Hematopoietic multipotent progenitor cell (in vitro differentiated cells): Measurements from ENCODE around the gene PADI3. TPM values are rescaled to one million over a fixed set of nuclear protein-coding genes. Genes with fewer than 3 reads are reported as not detected.
"Not testable (repeated sequence)": the region's sequence is repeated elsewhere in the genome, so short reads cannot be mapped to it uniquely, and the experiment has no call there.

Source experiments
- DNase-seq, 3 donors: peaks; one replicate each; pipeline ENCODE4 v3.0.0-alpha.2; 2011 to 2015; ENCODE audit warnings: low read depth in 2 of 3, low spot score in 2 of 3
- total RNA-seq: library from RNA; depleted of rRNA; stranded (reverse); fragments of >200 nt; gene quantifications from one replicate; pipeline ENCODE4 v1.2.3, GENCODE V29; 2012

Gene PADI3
- total RNA-seq, 1 donor: 6.2 TPM

- DNase-seq: peak in 2 of 3 donors; percentile 84 to 88
Observed at GRCh38 chr1:17239420-17239819, 9.5 kb upstream of the PADI3 start.

DNA sequence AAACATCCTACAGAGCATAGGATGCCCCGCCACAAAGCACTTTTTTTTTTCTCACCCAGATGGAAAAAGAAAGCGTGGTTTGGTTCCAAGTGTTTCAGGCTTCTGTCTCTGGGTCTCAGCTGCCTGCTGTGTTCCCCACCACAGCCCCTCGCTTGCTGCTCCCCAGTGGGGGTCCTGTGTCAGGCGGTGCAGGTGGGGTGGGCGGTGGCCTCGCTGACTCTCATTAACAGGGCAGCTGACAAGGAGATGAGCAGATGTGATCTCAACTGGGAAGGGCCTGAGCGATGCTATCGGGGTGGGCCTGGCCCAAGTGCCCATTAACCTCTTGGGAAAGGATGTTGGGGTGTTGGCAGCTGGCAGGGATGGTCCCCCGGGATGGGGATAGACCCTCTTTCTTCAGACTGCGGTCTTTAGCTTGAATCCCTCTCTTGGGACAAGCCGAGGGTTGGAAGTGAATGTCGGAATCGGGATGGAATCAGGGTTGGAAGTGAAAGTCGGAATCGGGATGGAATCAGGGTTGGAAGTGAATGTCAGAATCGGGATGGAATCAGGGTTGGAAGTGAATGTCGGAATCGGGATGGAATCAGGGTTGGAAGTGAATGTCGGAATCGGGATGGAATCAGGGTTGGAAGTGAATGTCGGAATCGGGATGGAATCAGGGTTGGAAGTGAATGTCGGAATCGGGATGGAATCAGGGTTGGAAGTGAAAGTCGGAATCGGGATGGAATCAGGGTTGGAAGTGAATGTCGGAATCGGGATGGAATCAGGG is 7.7 kb upstream of the PADI3 start:
- DNase-seq: peak in 1 of 3 donors; percentile 22

DNA sequence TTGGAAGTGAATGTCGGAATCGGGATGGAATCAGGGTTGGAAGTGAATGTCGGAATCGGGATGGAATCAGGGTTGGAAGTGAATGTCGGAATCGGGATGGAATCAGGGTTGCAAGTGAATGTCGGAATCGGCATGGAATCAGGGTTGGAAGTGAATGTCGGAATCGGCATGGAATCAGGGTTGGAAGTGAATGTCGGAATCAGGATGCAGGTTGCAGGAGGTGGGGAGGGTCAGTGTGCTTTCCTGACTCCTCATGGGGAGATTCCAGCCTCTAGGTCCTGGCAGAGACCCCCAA is 7.2 kb upstream of the PADI3 start:
- not testable (repeated sequence) for DNase-seq

DNA sequence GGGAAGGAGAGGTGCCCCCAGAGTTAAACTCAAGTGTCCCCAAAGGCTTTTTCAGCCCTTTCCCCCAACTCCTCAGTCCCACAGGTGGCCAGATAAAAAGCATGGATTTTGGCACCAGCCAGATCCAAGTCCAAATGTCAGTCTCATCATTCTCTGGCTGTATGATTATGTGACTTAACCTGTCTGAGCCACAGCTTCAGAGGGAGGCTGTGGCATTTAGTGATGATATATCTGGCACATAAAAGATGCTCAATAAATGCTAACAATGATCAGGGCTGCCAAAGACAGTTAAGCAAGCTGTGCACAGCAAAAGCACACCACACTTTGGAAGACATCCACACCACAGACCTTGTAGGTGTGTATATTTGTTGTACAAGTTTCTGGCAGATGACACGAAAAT is 5.6 kb upstream of the PADI3 start:
- no peak for DNase-seq

DNA sequence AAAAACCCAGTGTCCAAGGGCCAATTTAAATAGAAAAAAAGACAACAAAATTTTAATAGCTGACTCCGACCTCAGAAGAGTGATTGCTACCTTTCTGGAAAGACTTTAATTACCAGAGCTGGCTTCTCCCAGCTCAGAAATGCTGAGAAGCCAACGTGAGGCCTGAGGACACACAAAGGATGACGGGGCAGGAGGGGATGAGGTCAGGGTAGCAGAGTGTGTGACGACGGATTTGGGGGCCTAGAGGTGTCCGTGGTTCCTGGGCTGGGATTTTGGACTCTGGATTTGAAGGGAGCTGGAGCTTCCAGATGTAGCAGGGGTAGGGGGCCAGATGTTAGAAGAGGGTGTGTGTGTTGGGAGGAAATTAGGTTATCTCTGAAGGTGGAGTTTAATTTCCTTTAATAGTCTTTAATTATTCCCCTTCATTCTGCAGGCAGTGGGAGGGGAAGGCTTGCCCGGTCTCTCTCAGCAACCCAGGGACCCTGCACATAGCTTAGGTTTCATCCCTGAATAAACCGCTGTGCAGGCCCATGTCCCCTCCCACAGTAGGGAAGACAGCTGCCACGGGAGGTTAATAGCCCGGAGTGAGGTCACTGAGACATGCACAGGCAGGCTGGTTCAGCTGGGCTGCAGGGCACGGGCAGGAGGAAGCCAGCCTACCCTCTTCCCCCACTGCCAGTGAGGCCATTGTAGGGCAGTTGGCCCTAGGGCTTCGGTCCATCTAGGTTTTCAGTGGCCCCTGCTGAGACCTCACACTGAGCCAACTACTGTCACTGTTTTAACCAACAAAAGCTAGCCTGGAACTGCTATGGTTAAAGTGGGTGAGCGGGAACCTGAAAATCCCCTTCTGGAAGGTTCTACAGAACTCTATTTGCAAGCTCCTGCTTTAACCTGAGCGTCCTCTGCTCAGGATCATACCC is 3.8 kb upstream of the PADI3 start:
- no peak for DNase-seq

- no peak for DNase-seq
Observed at GRCh38 chr1:17245816-17246325, 3.0 kb upstream of the PADI3 start.

DNA sequence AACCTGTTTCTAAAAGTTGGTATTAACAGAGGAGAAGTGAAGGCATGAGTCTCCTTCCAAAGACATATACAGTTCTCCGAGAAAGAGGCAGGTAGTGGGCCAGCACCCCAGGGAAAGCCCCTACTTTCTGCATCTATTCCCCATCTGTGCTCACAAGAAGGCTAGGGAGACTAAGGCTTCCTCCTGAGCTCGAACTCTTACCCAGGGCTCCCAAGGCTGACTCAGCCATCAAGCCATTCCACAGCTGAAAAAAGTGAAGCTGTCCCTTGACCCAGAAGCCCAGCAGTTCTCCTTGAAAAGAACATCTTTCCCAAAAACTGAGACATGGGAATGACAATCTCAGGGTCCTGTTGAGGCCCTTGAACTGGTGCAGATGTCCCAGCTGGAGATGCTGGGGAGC is 1.9 kb upstream of the PADI3 start:
- no peak for DNase-seq

DNA sequence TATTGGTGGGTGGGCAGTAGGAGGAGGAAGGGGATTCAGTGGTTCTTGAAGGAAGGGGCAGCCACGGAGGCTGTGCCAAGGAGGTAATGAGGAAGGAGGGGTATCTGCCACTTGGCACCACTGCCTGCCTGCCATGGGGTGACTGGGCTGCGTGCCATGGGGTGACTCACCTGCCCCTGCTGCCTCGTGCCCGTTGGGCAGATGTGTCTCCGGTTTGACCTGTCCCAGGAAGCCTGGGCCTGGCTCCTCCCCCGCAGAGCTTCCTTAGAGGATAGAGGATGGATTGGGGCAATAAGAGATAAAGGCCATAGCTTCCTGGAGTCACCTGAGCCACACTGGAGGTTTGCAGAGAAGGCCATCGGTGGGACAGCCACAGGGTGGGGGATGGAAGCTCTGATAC is 1.7 kb downstream of the PADI3 start:
- peak in 2 of 3 donors; percentile 97 for DNase-seq

- no peak for DNase-seq
Observed at GRCh38 chr1:17251246-17251645, 2.3 kb downstream of the PADI3 start.

GRCh38 chr1:17251701-17252376 is 2.9 kb downstream of the PADI3 start:
- no peak for DNase-seq

DNA sequence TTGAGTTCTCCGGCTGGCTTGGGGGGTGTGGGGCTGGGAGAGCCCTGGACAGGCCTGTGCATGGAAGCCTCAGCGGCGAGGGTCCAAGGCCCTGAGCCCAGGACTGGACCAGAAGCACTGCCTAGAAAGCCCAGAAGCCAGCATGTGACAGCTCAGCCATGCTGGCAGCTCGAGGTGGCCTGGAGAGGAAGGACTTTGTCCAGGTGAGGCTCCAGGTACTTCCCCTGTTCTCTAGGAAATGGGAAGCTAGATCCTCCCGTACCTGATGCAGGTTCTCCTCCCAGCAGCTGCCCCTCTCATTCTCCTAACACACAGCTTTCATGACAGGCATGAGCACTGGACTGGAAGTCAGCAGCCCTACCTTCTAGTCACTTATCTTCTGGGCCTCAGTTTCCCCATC is 6.4 kb downstream of the PADI3 start:
- DNase-seq: no peak

DNA sequence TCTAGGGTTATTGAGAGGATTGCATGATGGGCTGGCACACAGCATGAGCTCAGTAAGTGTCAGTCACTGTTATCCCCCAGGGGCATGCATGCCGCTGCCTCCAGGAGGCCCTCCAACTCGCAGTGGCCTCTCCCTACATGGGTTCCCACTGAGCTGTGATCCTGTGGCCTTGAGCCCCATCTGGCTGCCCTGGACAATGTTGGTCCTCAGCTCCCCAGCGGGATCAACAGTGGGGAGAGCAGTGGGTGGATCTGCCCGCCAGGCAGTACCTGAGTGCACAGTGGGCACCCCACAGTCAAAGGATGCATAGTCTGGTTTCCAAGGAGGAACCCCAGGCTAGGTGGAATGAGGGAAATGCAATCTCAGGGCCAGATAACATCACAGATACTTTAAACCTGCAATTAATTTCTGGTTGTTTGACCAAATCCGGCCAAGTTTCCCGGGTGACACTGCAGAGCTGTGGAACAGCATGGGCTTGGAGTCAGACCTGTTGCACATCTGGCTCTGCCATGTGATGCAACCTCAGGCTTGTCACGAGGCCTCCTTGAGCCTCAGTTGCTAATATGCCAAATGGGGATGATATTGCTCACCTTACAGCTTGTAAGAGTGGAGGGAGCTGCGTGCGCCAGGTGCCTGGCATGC is 9.3 kb downstream of the PADI3 start:
- DNase-seq: no peak

DNA sequence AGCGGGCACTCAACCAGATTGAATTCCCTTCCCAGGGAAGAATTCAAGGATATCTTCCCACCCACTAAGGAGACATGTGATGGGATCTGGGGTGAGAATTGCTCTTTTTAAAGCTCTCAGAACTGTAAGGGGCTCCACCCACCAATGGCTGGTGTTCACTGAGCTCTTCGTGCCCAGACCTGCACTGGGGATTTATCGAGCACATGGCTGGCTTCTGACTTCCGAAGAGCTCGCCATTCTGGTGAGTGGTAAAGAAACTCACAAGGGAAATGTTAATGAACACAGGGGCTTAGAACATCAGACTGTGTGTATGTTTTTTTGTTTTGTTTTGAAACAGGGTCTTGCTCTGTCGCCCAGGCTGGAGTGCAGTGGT is 9.8 kb downstream of the PADI3 start:
- DNase-seq: no peak

GRCh38 chr1:17259233-17259873 is 10.5 kb downstream of the PADI3 start:
- DNase-seq: no peak

- no peak for DNase-seq
Observed at GRCh38 chr1:17260264-17260663, 11.4 kb downstream of the PADI3 start.

DNA sequence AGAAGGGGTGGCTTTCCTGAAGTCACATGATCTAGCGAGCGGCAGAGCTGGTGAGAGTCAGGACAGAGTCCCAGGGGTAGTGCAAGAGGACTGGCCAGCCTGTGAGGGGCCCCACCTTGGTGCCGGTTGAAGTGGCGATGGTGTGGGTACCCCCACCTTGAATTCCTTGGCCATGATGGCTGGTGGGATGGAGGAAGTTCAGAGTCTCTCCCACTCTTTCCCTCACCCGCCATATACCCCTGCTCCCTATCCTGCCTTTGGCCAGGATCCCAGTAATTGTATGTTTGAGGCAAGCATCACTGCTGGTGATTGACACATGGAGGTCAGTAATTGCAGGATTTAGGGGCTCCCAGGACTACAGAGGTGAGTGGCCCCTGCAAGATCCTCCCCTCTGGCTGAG is 11.8 kb downstream of the PADI3 start:
- no peak for DNase-seq

DNA sequence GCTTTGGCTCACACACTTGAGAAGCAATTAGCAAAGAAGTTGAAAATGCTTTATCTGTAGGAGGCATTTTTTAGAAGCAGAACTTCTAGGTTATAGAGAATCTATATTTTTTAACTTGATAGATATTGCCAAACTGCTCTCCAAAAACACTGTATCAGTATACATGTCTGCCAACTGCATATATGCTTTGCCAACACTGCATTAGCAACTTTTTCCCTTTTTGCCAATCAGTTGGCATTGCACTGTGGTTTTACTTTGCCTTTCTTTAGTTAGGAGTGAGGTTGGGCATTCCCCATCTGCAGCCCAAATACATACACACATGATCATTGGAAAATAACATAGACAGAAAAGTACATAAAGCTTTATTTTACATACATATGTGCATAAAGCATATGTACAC is 15.0 kb downstream of the PADI3 start:
- no peak for DNase-seq

- no peak for DNase-seq
Observed at GRCh38 chr1:17264470-17264869, 15.6 kb downstream of the PADI3 start.

DNA sequence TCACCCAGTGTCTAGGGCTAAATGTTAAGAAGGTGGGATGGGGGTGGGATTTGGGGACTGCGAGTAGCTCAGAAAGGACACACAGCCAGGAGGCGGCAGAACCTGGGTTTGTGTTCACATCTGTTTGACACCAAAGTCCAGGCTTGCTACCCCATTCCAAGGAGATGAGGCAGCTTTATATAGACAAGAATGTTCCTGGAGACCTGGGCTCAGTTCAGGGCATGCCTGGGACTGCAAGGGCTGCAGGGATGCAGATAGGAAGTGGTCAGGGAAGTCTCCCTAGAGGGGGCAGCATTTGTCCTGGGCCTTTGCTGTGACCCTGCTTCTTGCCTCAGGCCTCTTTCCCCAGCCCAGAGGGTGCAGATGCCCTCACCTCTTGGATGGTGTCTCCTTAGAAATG is 16.3 kb downstream of the PADI3 start:
- no peak for DNase-seq

- no peak for DNase-seq
Observed at GRCh38 chr1:17265950-17266349, 17.1 kb downstream of the PADI3 start.
